Thyroid gland (tissue), 4 donors: ENCODE results near the gene ICAM4.

Experiments used
- POLR2A ChIP-seq, 2 donors: fragments of 450-650 bp; IDR thresholded peaks; one replicate each; pipeline ENCODE4 v1.6.1; 2017; ENCODE audit warnings: antibody characterized with exemption in 2 of 2, mild to moderate bottlenecking in 2 of 2, moderate library complexity in 1 of 2
- TF ChIP-seq, protein P1 (sequence below), 6 experiments: fragments of 200-600 bp in 3 of 6; fragments of 450-650 bp in 3 of 6; sonication (generic) in 3 of 6; IDR thresholded peaks; one replicate each; pipeline ENCODE4 v1.5.1; 2016 to 2019; ENCODE audit warnings: antibody characterized with exemption in 6 of 6, mild to moderate bottlenecking in 2 of 6, inconsistent platforms in 1 of 6, moderate library complexity in 1 of 6

DNA sequence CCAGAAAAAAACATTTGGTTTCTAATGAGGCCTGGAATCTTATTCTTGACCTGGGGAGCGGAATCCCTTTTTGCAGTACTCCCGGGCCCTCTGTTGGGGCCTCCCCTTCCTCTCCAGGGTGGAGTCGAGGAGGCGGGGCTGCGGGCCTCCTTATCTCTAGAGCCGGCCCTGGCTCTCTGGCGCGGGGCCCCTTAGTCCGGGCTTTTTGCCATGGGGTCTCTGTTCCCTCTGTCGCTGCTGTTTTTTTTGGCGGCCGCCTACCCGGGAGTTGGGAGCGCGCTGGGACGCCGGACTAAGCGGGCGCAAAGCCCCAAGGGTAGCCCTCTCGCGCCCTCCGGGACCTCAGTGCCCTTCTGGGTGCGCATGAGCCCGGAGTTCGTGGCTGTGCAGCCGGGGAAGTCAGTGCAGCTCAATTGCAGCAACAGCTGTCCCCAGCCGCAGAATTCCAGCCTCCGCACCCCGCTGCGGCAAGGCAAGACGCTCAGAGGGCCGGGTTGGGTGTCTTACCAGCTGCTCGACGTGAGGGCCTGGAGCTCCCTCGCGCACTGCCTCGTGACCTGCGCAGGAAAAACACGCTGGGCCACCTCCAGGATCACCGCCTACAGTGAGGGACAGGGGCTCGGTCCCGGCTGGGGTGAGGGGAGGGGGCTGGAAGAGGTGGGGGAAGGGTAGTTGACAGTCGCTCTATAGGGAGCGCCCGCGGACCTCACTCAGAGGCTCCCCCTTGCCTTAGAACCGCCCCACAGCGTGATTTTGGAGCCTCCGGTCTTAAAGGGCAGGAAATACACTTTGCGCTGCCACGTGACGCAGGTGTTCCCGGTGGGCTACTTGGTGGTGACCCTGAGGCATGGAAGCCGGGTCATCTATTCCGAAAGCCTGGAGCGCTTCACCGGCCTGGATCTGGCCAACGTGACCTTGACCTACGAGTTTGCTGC is at the start of gene ICAM4:
- TF ChIP-seq, protein P1, sequence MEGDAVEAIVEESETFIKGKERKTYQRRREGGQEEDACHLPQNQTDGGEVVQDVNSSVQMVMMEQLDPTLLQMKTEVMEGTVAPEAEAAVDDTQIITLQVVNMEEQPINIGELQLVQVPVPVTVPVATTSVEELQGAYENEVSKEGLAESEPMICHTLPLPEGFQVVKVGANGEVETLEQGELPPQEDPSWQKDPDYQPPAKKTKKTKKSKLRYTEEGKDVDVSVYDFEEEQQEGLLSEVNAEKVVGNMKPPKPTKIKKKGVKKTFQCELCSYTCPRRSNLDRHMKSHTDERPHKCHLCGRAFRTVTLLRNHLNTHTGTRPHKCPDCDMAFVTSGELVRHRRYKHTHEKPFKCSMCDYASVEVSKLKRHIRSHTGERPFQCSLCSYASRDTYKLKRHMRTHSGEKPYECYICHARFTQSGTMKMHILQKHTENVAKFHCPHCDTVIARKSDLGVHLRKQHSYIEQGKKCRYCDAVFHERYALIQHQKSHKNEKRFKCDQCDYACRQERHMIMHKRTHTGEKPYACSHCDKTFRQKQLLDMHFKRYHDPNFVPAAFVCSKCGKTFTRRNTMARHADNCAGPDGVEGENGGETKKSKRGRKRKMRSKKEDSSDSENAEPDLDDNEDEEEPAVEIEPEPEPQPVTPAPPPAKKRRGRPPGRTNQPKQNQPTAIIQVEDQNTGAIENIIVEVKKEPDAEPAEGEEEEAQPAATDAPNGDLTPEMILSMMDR (IDR thresholded peaks at IDR 0.05) = no peak
- no peak for TF ChIP-seq POLR2A (IDR thresholded peaks at IDR 0.05)
